H9 (cell line): ENCODE data around the gene GAMT. TPM values are rescaled to one million over a fixed set of nuclear protein-coding genes. Genes with fewer than 3 reads are reported as not detected.

Experiments used
- DNase-seq: peaks from one replicate; pipeline ENCODE4 v3.0.0-alpha.2; 2017
- H2AFZ ChIP-seq: one replicate; pipeline ENCODE4 v1.6.1; 2013; ENCODE audit warnings: mild to moderate bottlenecking, low read length, control low read depth, moderate library complexity
- H2AK5ac ChIP-seq: 2 replicates; pipeline ENCODE4 v1.6.1; 2013; ENCODE audit warnings: low read length, control low read depth, mixed read lengths; ENCODE audit not compliant: insufficient read length
- H2BK120ac ChIP-seq: one replicate; pipeline ENCODE4 v1.6.1; 2013; ENCODE audit warnings: low read depth, mild to moderate bottlenecking, low read length, control low read depth, inconsistent platforms; ENCODE audit not compliant: poor library complexity, severe bottlenecking
- H2BK12ac ChIP-seq: 2 replicates; pipeline ENCODE4 v1.6.1; 2013; ENCODE audit warnings: low read length, control low read depth, mixed read lengths, low read depth; ENCODE audit not compliant: insufficient read length
- H2BK15ac ChIP-seq: 2 replicates; pipeline ENCODE4 v1.6.1; 2013; ENCODE audit warnings: low read depth, low read length, control low read depth
- H2BK20ac ChIP-seq: one replicate; pipeline ENCODE4 v1.6.1; 2013; ENCODE audit warnings: low read depth, mild to moderate bottlenecking, low read length, control low read depth, inconsistent platforms; ENCODE audit not compliant: poor library complexity, severe bottlenecking
- H2BK5ac ChIP-seq: 2 replicates; pipeline ENCODE4 v1.6.1; 2013; ENCODE audit warnings: low read length, control low read depth, mixed read lengths; ENCODE audit not compliant: insufficient read length
- H3K14ac ChIP-seq: 2 replicates; pipeline ENCODE4 v1.6.1; 2013; ENCODE audit warnings: low read length, control low read depth; ENCODE audit not compliant: insufficient read depth
- H3K18ac ChIP-seq: 2 replicates; pipeline ENCODE4 v1.6.1; 2013; ENCODE audit warnings: low read depth, mild to moderate bottlenecking, mixed read lengths, low read length, control low read depth; ENCODE audit not compliant: insufficient read length
- H3K23ac ChIP-seq: 2 replicates; pipeline ENCODE4 v1.6.1; 2013; ENCODE audit warnings: low read length, control low read depth, mixed read lengths, low read depth; ENCODE audit not compliant: insufficient read length
- H3K23me2 ChIP-seq: 2 replicates; pipeline ENCODE4 v1.6.1; 2013; ENCODE audit warnings: low read depth, mild to moderate bottlenecking, mixed read lengths, low read length, control low read depth; ENCODE audit not compliant: insufficient read length, poor library complexity, severe bottlenecking
- H3K27ac ChIP-seq: 2 replicates; pipeline ENCODE4 v1.5.1; 2013; ENCODE audit warnings: low read length, control low read depth, mixed read lengths, low read depth; ENCODE audit not compliant: insufficient read length
- H3K27me3 ChIP-seq: 2 replicates; pipeline ENCODE4 v1.6.1; 2013; ENCODE audit warnings: low read length, control low read depth, inconsistent platforms; ENCODE audit not compliant: insufficient read depth
- H3K4ac ChIP-seq: 2 replicates; pipeline ENCODE4 v1.6.1; 2013; ENCODE audit warnings: low read depth, mild to moderate bottlenecking, control low read depth, inconsistent platforms, low read length, moderate library complexity
- H3K4me1 ChIP-seq: 2 replicates; pipeline ENCODE4 v1.6.1; 2013; ENCODE audit warnings: low read length, control low read depth, inconsistent platforms; ENCODE audit not compliant: insufficient read depth
- H3K4me2 ChIP-seq: 2 replicates; pipeline ENCODE4 v1.6.1; 2013; ENCODE audit warnings: low read length, control low read depth, mixed read lengths; ENCODE audit not compliant: insufficient read length, insufficient read depth
- H3K56ac ChIP-seq: 2 replicates; pipeline ENCODE4 v1.6.1; 2013; ENCODE audit warnings: low read depth, mild to moderate bottlenecking, mixed read lengths, low read length, control low read depth; ENCODE audit not compliant: insufficient read length
- H3K79me1 ChIP-seq: 2 replicates; pipeline ENCODE4 v1.6.1; 2013; ENCODE audit warnings: low read depth, mild to moderate bottlenecking, moderate library complexity, low read length, control low read depth, inconsistent platforms; ENCODE audit not compliant: insufficient read depth, poor library complexity, severe bottlenecking
- H3K79me2 ChIP-seq: 2 replicates; pipeline ENCODE4 v1.6.1; 2013; ENCODE audit warnings: low read length, control low read depth, inconsistent platforms; ENCODE audit not compliant: insufficient read depth
- H3K9ac ChIP-seq: 2 replicates; pipeline ENCODE4 v1.6.1; 2013; ENCODE audit warnings: low read length, control low read depth, mixed read lengths; ENCODE audit not compliant: insufficient read length; ENCODE audit errors: extremely low read depth
- H3K9me3 ChIP-seq: one replicate; pipeline ENCODE4 v1.6.1; 2013; ENCODE audit warnings: low read depth, low read length, inconsistent platforms; ENCODE audit not compliant: control insufficient read depth
- H3T11ph ChIP-seq: one replicate; pipeline ENCODE4 v1.6.1; 2013; ENCODE audit warnings: mild to moderate bottlenecking, low read length, control low read depth, inconsistent platforms
- H4K20me1 ChIP-seq: one replicate; pipeline ENCODE4 v1.6.1; 2013; ENCODE audit not compliant: control insufficient read depth, insufficient read length, insufficient read depth
- H4K5ac ChIP-seq: 2 replicates; pipeline ENCODE4 v1.6.1; 2013; ENCODE audit warnings: low read depth, mild to moderate bottlenecking, mixed read lengths, low read length, control low read depth; ENCODE audit not compliant: insufficient read length
- H4K8ac ChIP-seq: replicated peaks from 2 replicates; pipeline ENCODE4 v1.6.1; 2013; ENCODE audit warnings: low read length, control low read depth, mixed read lengths, low read depth; ENCODE audit not compliant: insufficient read length
- H4K91ac ChIP-seq: 2 replicates; pipeline ENCODE4 v1.6.1; 2013; ENCODE audit warnings: low read depth, mild to moderate bottlenecking, moderate library complexity, mixed read lengths, low read length, control low read depth; ENCODE audit not compliant: insufficient read length
- H3K27ac Mint-ChIP-seq, 3 experiments: 2 replicates in 2 of 3; 3 replicates in 1 of 3; pipeline ENCODE4 v1.8.0; 2020 to 2021; ENCODE audit warnings: mixed read lengths in 3 of 3, mild to moderate bottlenecking in 1 of 3, moderate library complexity in 1 of 3
- H3K27me3 Mint-ChIP-seq: 2 replicates; pipeline ENCODE4 v1.8.0; 2021; ENCODE audit warnings: low read depth, mild to moderate bottlenecking, moderate library complexity, mixed read lengths
- H3K36me3 Mint-ChIP-seq, 3 experiments: 2 replicates in 2 of 3; 3 replicates in 1 of 3; pipeline ENCODE4 v1.8.0; 2020 to 2021; ENCODE audit warnings: low read depth in 3 of 3, mixed read lengths in 3 of 3; ENCODE audit not compliant: insufficient read depth in 1 of 3
- H3K4me1 Mint-ChIP-seq, 2 experiments: 2 replicates each; pipeline ENCODE4 v1.8.0; 2020; ENCODE audit warnings: mixed read lengths in 2 of 2
- H3K4me3 Mint-ChIP-seq, 2 experiments: 2 replicates in 1 of 2; 3 replicates in 1 of 2; pipeline ENCODE4 v1.8.0; 2020 to 2021; ENCODE audit warnings: mild to moderate bottlenecking in 2 of 2, mixed read lengths in 2 of 2, moderate library complexity in 1 of 2
- H3K9me3 Mint-ChIP-seq, 2 experiments: 2 replicates in 1 of 2; 3 replicates in 1 of 2; pipeline ENCODE4 v1.8.0; 2020; ENCODE audit warnings: mild to moderate bottlenecking in 2 of 2, mixed read lengths in 2 of 2, moderate library complexity in 1 of 2
- WGBS: extraction: QIAGEN DNeasy Blood & Tissue Kit; methylation state at CpG from one replicate; pipeline ENCODE4 v1.1.7; 2013; ENCODE audit warnings: missing lambda C conversion rate, low lambda C conversion rate, mixed read lengths; ENCODE audit not compliant: insufficient read length; ENCODE audit errors: extremely low coverage; 5-methylcytosine and 5-hydroxymethylcytosine counted together
- total RNA-seq: library from RNA; stranded (reverse); gene quantifications from 2 replicates; pipeline ENCODE4 v1.2.1, GENCODE V29; 2021
- TF ChIP-seq, protein P1 (sequence below): fragments of 200-600 bp; sonication (generic); conservative IDR thresholded peaks from 3 replicates; pipeline ENCODE4 v1.8.0; 2021; ENCODE audit warnings: antibody characterized with exemption, mild to moderate bottlenecking

GAMT gene
- total RNA-seq, 1 experiment from 2014 or later = 26.6 TPM

DNA sequence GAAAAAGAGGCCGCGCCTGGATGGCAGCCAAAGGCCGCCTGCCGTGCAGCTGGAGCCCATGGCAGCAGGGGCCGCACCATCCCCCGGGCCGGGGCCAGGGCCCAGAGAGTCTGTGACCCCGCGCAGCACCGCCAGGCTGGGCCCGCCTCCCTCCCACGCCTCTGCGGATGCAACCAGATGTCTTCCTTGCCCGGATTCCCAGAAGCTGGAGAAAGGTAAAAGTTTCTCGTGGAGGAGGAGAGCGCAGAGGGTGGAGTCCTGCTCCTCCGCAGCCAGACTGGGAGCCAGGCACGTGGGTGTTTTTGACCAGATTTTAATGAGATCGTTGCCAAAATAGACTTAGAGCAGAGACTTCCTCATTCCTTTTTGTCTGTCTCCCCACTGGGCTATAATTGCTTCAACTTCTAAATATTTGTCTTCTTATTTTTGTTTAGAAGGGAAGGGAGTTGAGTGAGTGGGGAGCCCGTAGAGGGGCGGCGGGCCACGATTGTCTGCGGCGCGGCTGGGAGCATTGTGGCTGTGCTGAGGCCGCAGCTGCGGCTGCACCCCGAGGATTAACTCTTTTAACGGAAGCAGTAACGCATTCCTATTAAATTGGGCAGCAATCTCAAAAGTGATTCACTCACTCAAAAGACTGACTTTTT, 40.4 kb downstream of the GAMT start:
- Histone ChIP-seq H3K18ac (no peak overlapping the region), H2BK120ac (no peak overlapping the region), H2BK15ac (no peak overlapping the region), H3K23me2 (peaks cover 7% of the 10 kb centered on the region), H4K91ac (no peak overlapping the region), H2BK5ac (no peak overlapping the region), H3K56ac (no peak overlapping the region), H2AK5ac (no peak overlapping the region), H3K4me2 (no peak overlapping the region), H4K5ac (no peak overlapping the region), H3K27me3 (no peaks in the 10 kb centered on the region), H3K79me1 (no peaks in the 10 kb centered on the region), H3K27ac (no peak overlapping the region), H2BK12ac (no peak overlapping the region), H3K9ac (no peak overlapping the region), H4K20me1 (peaks cover 2% of the 10 kb centered on the region), H3T11ph (no peak overlapping the region), H3K14ac (no peak overlapping the region), H3K79me2 (no peaks in the 10 kb centered on the region), H3K23ac (no peak overlapping the region), H3K9me3 (no peaks in the 10 kb centered on the region), H4K8ac (no peak overlapping the region), H3K4ac (no peak overlapping the region), H3K4me1 (no peaks in the 10 kb centered on the region), H2BK20ac (no peak overlapping the region), H2AFZ (no peak overlapping the region)
- no CpG with 5 or more reads among the region's 31 CpGs for WGBS
- Mint-ChIP-seq H3K4me3 (no peak overlapping the region), H3K9me3 (no peaks in the 10 kb centered on the region), H3K27ac (peak overlapping the region in 1 of 3 experiments; percentile 77; a peak in 2 of 7 replicates), H3K27me3 (no peaks in the 10 kb centered on the region), H3K36me3 (peaks cover 28 to 94% (median 87%) of the 10 kb centered on the region in 3 experiments), H3K4me1 (peaks cover 44 to 56% of the 10 kb centered on the region in 2 experiments)
- TF ChIP-seq, protein P1, sequence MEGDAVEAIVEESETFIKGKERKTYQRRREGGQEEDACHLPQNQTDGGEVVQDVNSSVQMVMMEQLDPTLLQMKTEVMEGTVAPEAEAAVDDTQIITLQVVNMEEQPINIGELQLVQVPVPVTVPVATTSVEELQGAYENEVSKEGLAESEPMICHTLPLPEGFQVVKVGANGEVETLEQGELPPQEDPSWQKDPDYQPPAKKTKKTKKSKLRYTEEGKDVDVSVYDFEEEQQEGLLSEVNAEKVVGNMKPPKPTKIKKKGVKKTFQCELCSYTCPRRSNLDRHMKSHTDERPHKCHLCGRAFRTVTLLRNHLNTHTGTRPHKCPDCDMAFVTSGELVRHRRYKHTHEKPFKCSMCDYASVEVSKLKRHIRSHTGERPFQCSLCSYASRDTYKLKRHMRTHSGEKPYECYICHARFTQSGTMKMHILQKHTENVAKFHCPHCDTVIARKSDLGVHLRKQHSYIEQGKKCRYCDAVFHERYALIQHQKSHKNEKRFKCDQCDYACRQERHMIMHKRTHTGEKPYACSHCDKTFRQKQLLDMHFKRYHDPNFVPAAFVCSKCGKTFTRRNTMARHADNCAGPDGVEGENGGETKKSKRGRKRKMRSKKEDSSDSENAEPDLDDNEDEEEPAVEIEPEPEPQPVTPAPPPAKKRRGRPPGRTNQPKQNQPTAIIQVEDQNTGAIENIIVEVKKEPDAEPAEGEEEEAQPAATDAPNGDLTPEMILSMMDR = no peak
- no peak for DNase-seq
